Stimulated activated CD4-positive, alpha-beta T cell treated with anti-CD3 and anti-CD28 coated beads, Interleukin-15, amount 100 ng/mL, for 1 hour (primary cell): ENCODE results near the gene P2RY13.

Experiments used
- DNase-seq, 2 donors: peaks; one replicate each; pipeline ENCODE4 v3.0.0-alpha.2; 2020; ENCODE audit warnings: low read depth in 1 of 2, low spot score in 1 of 2

Gene P2RY13

GRCh38 chr3:151329363-151329762, at the start of gene P2RY13:
Gene P2RY13 (minus strand): TSS chr3:151329549. CDS start chr3:151329528, 21 bp downstream.
- DNase-seq, result no peak

DNA sequence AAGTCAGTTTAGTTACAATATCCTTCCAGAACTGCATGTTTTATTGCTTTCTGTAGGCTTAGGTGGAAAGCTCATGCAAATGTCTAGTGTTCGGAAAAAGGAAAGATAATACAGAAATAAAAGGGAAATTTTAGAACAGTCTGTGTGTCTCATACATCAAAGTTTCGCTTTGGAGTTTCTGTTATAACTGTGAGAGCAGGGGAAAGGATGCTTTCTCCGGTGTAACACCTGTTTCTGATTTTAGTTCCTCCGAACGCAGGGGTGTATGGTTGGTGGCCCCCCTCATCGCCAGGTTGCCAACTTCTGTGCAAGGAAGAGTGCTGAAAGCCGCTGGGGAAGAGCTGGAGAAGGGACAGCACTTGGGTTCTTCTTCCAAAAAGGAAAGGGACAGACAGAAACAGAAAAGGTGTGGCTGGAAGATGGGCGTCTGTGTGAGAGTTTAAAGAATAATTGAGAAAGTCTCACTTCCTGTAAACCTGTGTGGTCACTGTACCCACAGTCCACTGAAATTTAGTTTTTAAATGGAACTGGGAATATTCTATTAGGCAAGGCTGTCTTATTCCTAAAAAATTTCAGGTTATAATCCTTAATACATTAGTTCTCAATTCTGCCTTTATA, 48.5 kb upstream of the P2RY13 start:
- no peak for DNase-seq

DNA sequence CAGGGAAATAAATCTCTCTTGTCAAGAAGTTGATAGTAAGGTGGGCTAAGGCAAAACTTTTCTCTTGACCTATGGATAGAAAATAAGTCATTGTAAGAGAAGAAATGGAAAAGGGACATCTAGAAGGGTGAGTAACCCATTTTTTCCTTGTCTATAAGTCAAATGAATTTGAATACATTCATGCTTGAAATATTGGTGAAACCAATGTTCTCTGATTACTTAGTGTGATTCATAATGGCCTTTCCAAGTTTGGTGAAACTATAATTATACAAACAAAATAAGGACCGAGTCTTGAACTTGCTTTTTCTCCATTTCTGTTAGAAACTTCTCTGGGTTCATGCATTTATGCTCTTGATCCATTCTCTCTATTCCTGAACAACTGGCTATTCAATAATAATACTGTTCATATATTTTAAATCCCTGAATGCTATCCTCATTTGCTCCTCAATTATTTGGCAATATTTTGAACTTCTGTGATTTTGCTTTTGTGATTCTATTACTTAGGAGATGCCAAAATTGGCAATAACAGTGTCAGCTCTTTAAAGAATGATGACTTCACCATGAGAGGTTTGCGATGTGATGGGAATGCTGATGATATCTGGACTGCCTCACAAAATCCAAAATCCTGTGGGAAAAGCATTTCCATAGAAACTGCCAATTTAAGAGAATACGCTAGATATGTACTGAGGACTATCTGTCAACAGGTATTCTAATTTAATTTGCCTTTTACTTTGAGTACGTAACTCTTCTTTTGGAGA, 42.9 kb upstream of the P2RY13 start:
- no peak for DNase-seq

DNA sequence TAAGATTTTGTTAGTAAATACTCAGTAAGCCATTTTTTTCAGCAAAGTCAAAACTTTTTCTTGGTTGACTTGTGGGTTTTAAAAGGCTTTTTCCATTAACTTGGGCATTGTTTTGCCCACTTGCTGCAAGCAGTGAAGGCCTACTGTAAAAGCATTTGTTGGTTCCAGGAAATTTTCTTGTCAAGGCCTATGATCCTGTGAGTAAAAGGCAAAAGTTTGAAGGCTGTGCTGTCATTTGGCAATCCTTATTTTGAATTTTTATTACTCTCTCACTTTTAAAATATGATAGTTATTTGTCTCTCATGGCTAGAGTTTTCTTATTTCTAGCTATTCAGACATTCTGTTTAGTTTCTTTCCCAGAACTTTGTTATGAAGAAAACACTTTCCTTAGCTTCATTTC, 42.2 kb upstream of the P2RY13 start:
- no peak for DNase-seq

DNA sequence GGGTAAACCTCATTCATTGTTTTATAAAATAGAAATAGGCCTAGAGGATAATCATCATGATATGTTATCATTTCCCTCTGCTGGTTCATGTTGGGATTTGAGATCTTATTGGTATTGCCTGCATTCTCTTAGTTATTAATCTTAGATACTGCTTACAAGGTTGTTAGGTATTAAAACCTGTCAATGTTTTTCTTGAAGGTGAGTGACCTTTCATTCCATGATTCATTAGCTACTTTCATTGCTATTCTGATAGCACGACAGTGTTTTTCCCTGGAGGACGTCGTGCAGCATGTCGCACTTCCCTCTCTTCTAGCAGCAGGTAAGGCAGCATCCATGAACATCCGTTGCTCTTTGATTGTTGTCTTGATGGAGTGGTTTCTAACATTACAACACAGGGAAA, 38.1 kb upstream of the P2RY13 start:
- no peak for DNase-seq

- DNase-seq, result no peak
These were observed 37.6 kb upstream of the P2RY13 start for GRCh38 chr3:151366993-151367392.

DNA sequence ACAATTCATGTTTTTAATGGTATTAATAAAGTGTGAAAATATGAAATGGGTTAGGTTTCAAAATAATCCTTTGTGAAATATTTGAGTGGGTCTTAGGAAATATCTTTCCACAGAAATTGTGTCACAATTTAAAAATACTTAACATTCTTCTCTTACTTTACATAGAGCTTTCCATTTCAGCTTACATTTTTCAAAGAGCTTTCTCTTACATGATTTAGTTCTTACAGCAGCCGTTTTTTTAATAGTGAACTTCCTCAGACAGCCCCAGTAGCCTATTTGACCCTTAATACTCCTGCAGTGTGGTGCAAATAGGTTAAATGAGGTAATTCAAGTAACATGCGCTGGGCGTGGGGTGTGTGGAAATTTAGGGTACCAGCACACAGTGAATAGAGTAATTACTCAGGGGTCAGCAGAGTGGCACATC, 33.4 kb upstream of the P2RY13 start:
- DNase-seq, result no peak

DNA sequence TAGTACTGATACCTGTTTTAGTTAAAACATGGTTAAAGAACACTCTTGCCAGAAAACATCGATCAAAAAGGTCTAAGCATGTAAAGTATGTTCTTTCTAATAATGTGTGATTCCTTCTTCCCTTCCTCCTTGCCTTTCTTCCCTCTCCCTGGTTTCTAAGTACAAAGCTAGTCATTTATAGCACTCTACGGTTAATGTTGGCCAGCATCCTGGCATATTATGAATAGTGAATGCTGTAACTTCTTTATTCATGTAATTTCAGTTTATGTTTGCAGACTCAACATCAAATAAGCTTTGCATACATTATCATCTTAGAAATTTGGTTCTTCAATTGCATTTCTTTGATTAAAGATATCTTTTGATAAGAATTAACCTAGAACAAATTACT, 28.1 kb upstream of the P2RY13 start:
- no peak for DNase-seq

DNA sequence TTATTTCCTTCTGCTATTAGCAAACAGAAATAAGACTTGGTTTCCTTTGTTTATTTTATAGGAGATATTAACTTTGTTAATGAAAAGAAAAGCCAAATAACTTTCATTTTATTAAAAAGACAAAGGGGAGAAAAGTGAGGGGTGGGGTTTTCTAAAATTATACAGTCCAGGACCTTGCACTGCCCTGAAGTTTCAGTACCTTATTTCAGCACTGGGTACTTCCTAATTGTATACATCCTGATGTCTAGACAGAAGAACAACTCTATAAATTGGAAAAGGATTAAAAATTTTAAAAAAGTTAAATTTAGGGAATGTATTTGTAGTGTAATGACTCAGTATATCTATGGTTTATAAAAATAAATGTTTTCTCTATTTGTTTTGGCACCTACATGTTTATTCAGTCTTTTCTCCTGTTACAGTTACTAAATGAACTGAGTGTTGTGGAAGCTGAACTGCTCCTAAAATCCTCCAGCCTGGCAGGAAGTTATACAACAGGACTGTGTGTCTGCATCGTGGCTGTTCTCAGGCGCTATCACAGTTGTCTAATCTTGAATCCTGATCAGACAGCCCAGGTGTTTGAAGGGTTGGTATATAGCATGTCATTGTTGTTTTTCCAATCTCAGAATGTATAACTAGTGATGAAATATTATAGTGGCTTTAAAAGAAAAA, 27.6 kb upstream of the P2RY13 start:
- DNase-seq, result no peak

DNA sequence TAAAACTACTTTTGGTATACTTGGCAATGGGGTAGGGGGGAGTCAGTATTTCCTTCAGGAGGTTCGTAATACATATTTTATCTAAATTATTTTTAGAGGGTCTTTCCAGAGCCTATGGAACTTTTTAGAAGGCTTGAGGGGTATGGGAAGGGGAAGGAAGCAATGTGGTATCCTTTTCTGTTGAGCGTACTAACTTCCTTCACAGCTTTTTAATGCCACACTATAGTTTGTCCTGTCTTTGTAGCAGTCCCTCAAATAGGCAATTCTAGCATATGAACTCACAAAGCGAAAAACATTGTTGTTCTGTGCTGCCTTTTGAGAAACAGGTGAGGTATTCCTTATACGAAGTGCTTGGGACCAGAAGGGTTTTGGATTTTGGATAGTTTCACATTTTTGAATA, 22.3 kb upstream of the P2RY13 start:
- DNase-seq, result no peak

GRCh38 chr3:151351219-151351618, 21.9 kb upstream of the P2RY13 start:
- DNase-seq, result no peak

GRCh38 chr3:151350656-151351055, 21.3 kb upstream of the P2RY13 start:
- DNase-seq, result no peak

DNA sequence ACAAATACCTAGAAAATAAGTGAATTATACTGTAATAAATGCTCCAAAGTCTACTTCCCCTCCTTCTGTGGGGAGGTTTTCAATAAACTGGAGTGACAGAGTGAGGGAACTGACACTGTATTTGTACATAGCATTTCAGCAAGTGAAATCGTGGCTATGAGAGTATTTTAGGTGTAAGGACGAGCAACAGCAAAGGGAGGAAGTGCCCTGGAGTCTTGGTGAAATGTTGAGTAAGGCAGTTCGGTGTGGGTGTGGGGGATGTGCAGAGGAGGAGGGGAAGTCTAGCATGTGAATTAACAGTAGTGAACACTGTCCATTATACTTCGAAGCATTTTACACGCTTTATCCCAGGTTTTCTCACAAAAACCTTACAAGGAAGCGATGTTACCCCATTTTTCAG, 18.1 kb upstream of the P2RY13 start:
- no peak for DNase-seq

DNA sequence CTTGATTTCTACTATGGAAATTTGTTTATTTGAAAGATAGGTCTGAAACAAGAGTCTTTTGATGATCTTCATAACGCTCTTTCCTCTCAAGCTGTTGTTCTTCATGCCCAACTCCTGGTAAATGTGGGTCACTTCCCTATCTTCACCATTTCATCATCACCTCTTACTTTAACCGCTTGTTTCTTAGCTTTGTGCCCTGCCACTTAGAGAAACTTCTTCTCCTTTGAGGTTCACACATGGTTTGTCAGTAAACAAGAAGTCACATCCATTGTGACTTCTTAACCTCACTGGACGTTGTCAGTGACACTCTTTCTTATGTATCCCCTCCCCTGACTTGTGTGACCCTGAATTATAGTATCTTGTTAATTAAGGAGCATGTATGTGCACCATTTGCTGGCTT, 16.9 kb upstream of the P2RY13 start:
- no peak for DNase-seq

DNA sequence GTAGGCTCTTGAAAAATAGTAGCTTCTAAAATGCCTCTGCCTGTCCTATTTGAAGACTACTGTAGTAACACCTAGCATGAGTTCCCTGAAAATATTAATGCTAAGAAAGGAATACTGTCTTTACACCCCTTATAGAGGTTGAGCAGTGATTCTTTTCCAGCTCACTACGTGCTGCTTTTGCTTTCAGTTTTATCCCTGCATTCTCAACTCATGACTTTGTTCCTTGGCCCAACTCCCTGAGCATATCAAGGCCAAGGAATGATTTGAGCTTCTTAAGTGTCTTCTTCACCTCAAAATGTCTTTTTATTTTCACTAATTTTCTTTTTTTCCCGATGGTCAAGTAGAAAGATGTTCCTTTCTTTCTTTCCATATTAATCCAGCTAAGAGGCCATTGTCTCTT, 16.5 kb upstream of the P2RY13 start:
- no peak for DNase-seq

DNA sequence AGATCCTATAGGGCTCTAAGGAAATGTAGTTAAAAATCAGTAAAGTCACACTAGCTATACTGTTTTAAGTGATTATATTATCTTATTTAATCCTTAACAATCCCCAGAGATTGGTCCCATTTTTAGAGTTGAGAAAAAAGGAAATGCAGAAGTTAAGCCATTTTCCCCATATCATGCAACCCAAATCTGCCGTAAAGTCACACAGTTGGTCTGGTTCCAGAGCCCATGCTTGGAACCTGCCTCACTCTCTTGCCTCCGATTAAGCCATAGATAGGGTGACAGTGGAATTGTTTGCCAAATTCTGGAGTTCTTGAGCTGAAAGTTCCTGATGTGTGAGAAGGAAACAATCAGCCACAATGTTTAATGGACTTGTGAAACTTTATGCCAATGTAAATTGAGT, 2.3 kb upstream of the P2RY13 start:
- DNase-seq, result no peak

GRCh38 chr3:151330899-151331298, 1.6 kb upstream of the P2RY13 start:
- DNase-seq, result no peak

- DNase-seq, result no peak
These were observed 1.0 kb upstream of the P2RY13 start for GRCh38 chr3:151330379-151330778.

DNA sequence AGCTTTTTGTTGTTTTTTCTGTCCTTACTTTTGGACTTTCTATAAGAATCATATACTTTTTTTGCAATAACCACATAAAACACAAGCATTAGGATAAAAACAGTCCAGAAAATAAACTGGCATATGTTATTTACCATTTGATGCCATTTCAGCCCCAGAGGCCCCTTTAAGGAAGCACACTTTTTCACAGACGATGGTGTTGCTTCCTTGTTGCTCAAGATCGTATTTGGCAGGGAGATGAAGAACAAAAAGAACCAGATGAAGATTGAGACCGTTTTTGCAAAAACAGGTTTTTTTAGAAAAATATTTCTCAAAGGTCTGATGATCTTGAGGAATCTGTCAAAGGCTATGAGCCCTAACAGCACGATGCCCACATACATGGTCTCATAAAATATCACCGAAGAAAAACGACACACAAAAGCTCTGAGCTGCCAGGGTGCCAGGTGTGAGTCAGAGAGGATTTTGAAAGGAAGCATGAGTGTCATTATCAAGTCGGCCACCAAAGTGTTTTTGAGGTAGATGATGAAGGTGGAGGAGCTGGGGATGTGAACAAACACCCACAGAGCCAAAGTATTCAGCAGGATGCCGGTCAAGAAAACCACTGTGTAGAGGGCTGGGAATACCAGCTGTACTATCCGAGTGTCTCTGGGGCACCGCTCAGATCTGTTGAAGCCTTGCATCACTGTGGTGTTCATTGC, 902 bp downstream of the P2RY13 start:
- no peak for DNase-seq

DNA sequence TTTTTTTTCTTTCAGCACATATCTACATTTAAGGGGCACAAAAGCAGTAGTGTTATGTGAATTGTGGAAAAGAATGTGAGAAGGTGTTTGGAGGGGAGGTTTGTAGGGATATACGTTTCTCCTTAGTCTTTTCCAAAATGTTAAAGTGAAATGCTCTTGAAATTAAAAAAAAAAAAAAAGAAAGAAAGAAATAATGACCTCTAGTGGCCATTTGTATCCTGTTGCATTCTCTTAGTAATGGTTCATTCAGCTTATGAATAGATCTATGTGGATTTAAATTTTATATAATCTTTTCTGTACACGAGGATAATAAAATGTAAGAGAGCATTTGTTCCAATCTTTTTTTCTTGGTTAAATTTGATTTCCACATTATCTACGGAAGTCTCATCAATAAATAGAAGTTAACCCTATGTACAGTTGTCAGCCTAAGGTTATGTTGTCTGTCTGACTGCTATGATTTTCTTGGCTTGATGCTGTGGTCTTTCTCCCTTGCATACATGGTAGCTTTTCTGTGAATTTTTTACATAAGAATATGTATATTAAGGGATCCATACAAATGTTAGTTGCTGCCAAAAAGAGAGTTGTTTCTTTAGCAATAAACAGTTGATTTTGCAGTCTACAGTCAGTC, 1.7 kb downstream of the P2RY13 start:
- DNase-seq, result no peak

DNA sequence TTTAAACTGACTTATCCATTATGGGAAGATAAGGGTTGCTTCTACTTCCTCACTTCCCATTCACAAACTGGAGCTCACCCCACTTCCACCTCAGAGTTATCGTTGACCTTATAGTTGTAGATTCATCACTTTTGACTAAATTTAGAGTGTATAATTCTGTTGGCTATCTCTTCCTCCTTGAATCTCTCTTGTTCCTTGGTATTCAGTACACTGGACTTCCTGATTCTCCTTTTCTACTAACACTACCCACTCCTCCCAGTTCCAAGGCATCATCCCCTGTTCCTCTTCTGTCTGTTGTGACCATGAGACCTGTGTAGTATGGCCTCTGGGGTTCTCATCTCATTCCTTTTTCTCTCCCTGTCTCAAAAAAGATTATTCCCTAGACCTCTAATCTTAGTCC, 6.8 kb downstream of the P2RY13 start:
- DNase-seq, result no peak
